Measurements from ENCODE around the gene OBSCN. TPM values are rescaled to one million over a fixed set of nuclear protein-coding genes. Genes with fewer than 3 reads are reported as not detected.

OBSCN gene
- total RNA-seq, 1 donor from 2014 or later = 16.9 TPM

GRCh38 chr1:228313536-228314277 is 105.9 kb downstream of the OBSCN start:
- Mint-ChIP-seq H3K9me3 (ENCODE audit: unreplicated experiment) (no peaks in the 10 kb centered on the region), H3K4me3 (ENCODE audit: unreplicated experiment) (no peak overlapping the region), H3K27me3 (ENCODE audit: unreplicated experiment) (peaks cover 5% of the 10 kb centered on the region), H3K27ac (ENCODE audit: unreplicated experiment) (no peak overlapping the region), H3K4me1 (ENCODE audit: unreplicated experiment) (no peaks in the 10 kb centered on the region), H3K36me3 (ENCODE audit: low read depth, unreplicated experiment) (peaks cover 10% of the 10 kb centered on the region)
- no peak for DNase-seq (ENCODE audit: low spot score)
- no peak for TF ChIP-seq CTCF (IDR thresholded peaks at IDR 0.05; ENCODE audit: unreplicated experiment)

- no peak for DNase-seq (ENCODE audit: low spot score)
- Mint-ChIP-seq H3K27me3 (ENCODE audit: unreplicated experiment) (peaks cover 5% of the 10 kb centered on the region), H3K9me3 (ENCODE audit: unreplicated experiment) (no peaks in the 10 kb centered on the region), H3K4me3 (ENCODE audit: unreplicated experiment) (no peak overlapping the region), H3K27ac (ENCODE audit: unreplicated experiment) (no peak overlapping the region), H3K36me3 (ENCODE audit: low read depth, unreplicated experiment) (peaks cover 9% of the 10 kb centered on the region), H3K4me1 (ENCODE audit: unreplicated experiment) (no peaks in the 10 kb centered on the region)
- no peak for TF ChIP-seq CTCF (IDR thresholded peaks at IDR 0.05; ENCODE audit: unreplicated experiment)
These were observed 106.4 kb downstream of the OBSCN start for GRCh38 chr1:228314315-228314657.

GRCh38 chr1:228314658-228315483 is 107.0 kb downstream of the OBSCN start:
- H3K27ac Mint-ChIP-seq (ENCODE audit: unreplicated experiment) = no peak overlapping the region
- no peaks in the 10 kb centered on the region for H3K4me1 Mint-ChIP-seq (ENCODE audit: unreplicated experiment)
- H3K36me3 Mint-ChIP-seq (ENCODE audit: low read depth, unreplicated experiment) = peaks cover 9% of the 10 kb centered on the region

GRCh38 chr1:228315484-228315944 is 107.7 kb downstream of the OBSCN start:
- Mint-ChIP-seq H3K36me3 (ENCODE audit: low read depth, unreplicated experiment) (peaks cover 9% of the 10 kb centered on the region), H3K9me3 (ENCODE audit: unreplicated experiment) (no peaks in the 10 kb centered on the region), H3K27me3 (ENCODE audit: unreplicated experiment) (peaks cover 3% of the 10 kb centered on the region), H3K27ac (ENCODE audit: unreplicated experiment) (no peak overlapping the region), H3K4me3 (ENCODE audit: unreplicated experiment) (no peak overlapping the region), H3K4me1 (ENCODE audit: unreplicated experiment) (no peaks in the 10 kb centered on the region)
- no peak for TF ChIP-seq CTCF (IDR thresholded peaks at IDR 0.05; ENCODE audit: unreplicated experiment)
- DNase-seq (ENCODE audit: low spot score) = no peak

More at GRCh38 chr1:228314658-228315483, 107.0 kb downstream of the OBSCN start:
- no peak for TF ChIP-seq CTCF (IDR thresholded peaks at IDR 0.05; ENCODE audit: unreplicated experiment)
- H3K9me3 Mint-ChIP-seq (ENCODE audit: unreplicated experiment) = no peaks in the 10 kb centered on the region
- no peak overlapping the region for H3K4me3 Mint-ChIP-seq (ENCODE audit: unreplicated experiment)
- H3K27me3 Mint-ChIP-seq (ENCODE audit: unreplicated experiment) = peaks cover 3% of the 10 kb centered on the region
- DNase-seq (ENCODE audit: low spot score) = no peak
